GM12892 (cell line): ENCODE data around the gene KPNA1.

ENCODE experiments used
- POLR2A ChIP-seq: IDR thresholded peaks from 2 replicates; pipeline ENCODE4 v1.6.1; 2011; ENCODE audit warnings: low read depth, low read length, control low read depth
- POLR2AphosphoS5 ChIP-seq: IDR thresholded peaks from 2 replicates; pipeline ENCODE4 v1.6.1; 2011; ENCODE audit warnings: low read depth, low read length, control low read depth

GRCh38 chr3:122498152-122498551 lies 16.6 kb downstream of the KPNA1 start:
- no peak for TF ChIP-seq POLR2A
- no peak for TF ChIP-seq POLR2AphosphoS5
